Inferior parietal cortex (tissue), 1 donor: Measurements from ENCODE around the gene DPEP2NB.
A peak's percentile ranks its signal among the peaks of the same experiment; 100 is the strongest.
"Not testable (repeated sequence)": the region's sequence is repeated elsewhere in the genome, so short reads cannot be mapped to it uniquely, and the experiment has no call there.

Experiments used
- DNase-seq: peaks from one replicate; pipeline ENCODE4 v3.0.0-alpha.2; 2016; ENCODE audit errors: extremely low spot score

DPEP2NB gene

GRCh38 chr16:68015681-68016080 lies at the start of gene DPEP2NB:
TSS of gene DPEP2NB (minus strand) at chr16:68015911. CDS start at chr16:68015770, 141 bp downstream.
- no peak for DNase-seq

- peak; percentile 61 for DNase-seq
These were observed 49.2 kb upstream of the DPEP2NB start for GRCh38 chr16:68064791-68065365.

GRCh38 chr16:68062910-68063393 lies 47.2 kb upstream of the DPEP2NB start:
- no peak for DNase-seq

GRCh38 chr16:68061396-68061795 lies 45.7 kb upstream of the DPEP2NB start:
- no peak for DNase-seq

- no peak for DNase-seq
These were observed 44.1 kb upstream of the DPEP2NB start for GRCh38 chr16:68059804-68060203.

- no peak for DNase-seq
These were observed 39.7 kb upstream of the DPEP2NB start for GRCh38 chr16:68055395-68055794.

- DNase-seq, result no peak
These were observed 33.7 kb upstream of the DPEP2NB start for GRCh38 chr16:68049449-68049848.

GRCh38 chr16:68047987-68048386 lies 32.3 kb upstream of the DPEP2NB start:
- DNase-seq, result no peak

- no peak for DNase-seq
These were observed 30.4 kb upstream of the DPEP2NB start for GRCh38 chr16:68046106-68046505.

GRCh38 chr16:68041783-68042182 lies 26.1 kb upstream of the DPEP2NB start:
- no peak for DNase-seq

- DNase-seq, result peak; percentile 65
These were observed 25.0 kb upstream of the DPEP2NB start for GRCh38 chr16:68040506-68041288.

GRCh38 chr16:68037841-68038597 lies 22.3 kb upstream of the DPEP2NB start:
- DNase-seq, result no peak

GRCh38 chr16:68035227-68035626 lies 19.5 kb upstream of the DPEP2NB start:
- no peak for DNase-seq

GRCh38 chr16:68033101-68033500 lies 17.4 kb upstream of the DPEP2NB start:
- no peak for DNase-seq

GRCh38 chr16:68031951-68032350 lies 16.2 kb upstream of the DPEP2NB start:
- DNase-seq, result no peak

GRCh38 chr16:68030108-68030507 lies 14.4 kb upstream of the DPEP2NB start:
- DNase-seq, result not testable (repeated sequence)

- no peak for DNase-seq
These were observed 13.3 kb upstream of the DPEP2NB start for GRCh38 chr16:68028996-68029395.

- peak; percentile 96 for DNase-seq
These were observed 7.2 kb upstream of the DPEP2NB start, which contains the start of the genes DDX28 and DUS2 for GRCh38 chr16:68022728-68023537. TSS of gene DDX28 (minus strand) at chr16:68023232. CDS start at chr16:68023202, 30 bp downstream. TSS of gene DUS2 (plus strand) at chr16:68023284. CDS start at chr16:68038024, 14,740 bp downstream.

- DNase-seq, result no peak
These were observed 6.6 kb upstream of the DPEP2NB start for GRCh38 chr16:68022278-68022727.

GRCh38 chr16:68021490-68021889 lies 5.8 kb upstream of the DPEP2NB start:
- no peak for DNase-seq

- DNase-seq, result no peak
These were observed 3.5 kb upstream of the DPEP2NB start for GRCh38 chr16:68019167-68019680.
